Central memory CD4-positive, alpha-beta T cell (primary cell): Measurements from ENCODE around the gene LAMA3.
A peak's percentile ranks its signal among the peaks of the same experiment; 100 is the strongest.

Experiments used
- DNase-seq: peaks from one replicate; pipeline ENCODE4 v3.0.0; 2022

LAMA3 gene

GRCh38 chr18:23855721-23856120, 166.5 kb downstream of the LAMA3 start:
- no peak for DNase-seq

DNA sequence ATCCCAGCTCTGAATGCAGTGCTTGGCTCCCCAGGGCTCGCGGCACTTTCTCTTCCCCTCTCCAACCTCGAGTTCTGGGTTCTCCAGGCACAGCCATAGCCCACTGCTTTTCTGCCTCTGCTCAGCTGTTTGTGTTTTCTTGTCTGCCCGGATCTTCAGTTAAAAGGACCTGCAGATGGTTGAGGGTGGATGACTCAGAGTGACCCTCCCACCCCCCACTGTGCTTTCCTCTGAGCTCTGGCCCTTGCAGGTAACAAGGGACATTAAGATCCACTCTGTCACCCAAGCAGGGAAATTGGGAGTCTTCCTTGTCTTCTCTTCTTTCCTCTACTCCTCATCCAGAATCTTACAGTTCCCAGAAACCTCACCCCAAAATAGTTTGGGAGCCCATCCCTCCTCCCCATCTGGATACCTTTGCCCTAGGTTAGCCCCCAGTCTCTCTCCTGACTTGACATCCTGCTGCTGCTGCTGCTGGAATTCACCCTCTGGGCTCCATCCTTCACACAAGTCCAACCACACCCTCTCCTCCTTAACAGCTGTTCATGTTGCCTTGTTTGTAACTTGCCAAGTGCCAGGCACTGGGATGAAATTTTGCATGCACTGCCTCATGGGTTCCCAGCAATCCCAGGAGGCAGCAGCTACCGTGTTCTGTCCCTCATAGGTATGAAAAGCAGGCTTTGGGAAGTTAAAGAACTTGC, 167.4 kb downstream of the LAMA3 start:
- DNase-seq = no peak

GRCh38 chr18:23857164-23857552, 167.9 kb downstream of the LAMA3 start:
- DNase-seq = no peak

DNA sequence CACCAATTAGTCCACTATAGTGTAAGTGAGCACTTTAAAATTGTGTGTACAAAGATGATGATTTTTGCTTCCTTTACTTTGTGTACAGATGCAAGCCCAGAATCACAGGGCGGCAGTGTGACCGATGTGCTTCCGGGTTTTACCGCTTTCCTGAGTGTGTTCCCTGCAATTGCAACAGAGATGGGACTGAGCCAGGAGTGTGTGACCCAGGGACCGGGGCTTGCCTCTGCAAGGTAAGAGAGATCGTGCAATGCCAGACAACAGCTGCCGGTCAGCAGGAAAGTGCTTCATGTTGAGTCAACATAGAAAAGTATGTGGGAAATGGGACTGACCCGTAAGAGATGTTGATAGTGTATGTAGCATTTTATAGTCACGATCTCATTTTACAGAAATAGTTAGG, 168.5 kb downstream of the LAMA3 start:
- DNase-seq = no peak

GRCh38 chr18:23859466-23860336, 170.4 kb downstream of the LAMA3 start:
- DNase-seq = no peak

GRCh38 chr18:23861326-23861725, 172.1 kb downstream of the LAMA3 start:
- DNase-seq = no peak

- DNase-seq = no peak
Observed at GRCh38 chr18:23861805-23862470, 172.7 kb downstream of the LAMA3 start.

DNA sequence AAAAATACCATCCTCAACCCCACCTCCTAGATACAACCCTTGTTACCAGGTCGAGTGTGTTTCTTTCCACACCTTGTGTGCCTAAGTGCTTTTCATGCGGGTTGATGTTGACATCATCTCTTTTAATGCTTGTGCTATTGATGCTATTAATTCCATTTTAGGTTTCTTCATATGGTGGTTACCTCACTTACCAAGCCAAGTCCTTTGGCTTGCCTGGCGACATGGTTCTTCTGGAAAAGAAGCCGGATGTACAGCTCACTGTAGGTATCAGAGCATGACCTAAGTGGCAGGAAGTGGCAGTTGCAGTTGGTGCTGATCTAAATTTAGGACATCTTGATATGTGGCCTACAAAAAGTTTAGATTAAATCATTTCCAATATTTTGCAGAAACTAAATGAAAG, 175.4 kb downstream of the LAMA3 start:
- peak; percentile 52 for DNase-seq

DNA sequence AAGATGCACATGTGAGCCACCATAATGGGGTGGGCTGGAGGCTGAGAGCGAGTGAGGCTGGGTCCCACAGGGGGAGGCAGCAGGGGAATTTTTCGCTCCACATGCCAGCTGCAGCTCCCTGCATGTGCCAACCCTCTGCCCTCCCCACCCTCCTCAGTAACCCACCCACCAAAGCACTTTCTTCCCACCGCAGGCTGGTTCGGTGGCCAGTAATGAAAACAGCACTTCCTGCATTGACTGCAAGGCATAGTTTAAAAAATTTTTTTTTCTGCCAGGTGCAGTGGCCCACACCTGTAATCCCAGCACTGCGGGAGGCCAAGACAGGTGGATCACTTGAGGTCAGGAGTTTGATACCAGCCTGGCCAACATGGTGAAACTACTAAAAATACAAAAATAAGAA, 177.8 kb downstream of the LAMA3 start:
- no peak for DNase-seq

- no peak for DNase-seq
Observed at GRCh38 chr18:23868136-23868785, 179.0 kb downstream of the LAMA3 start.

GRCh38 chr18:23870676-23871380, 181.6 kb downstream of the LAMA3 start:
- DNase-seq = no peak

DNA sequence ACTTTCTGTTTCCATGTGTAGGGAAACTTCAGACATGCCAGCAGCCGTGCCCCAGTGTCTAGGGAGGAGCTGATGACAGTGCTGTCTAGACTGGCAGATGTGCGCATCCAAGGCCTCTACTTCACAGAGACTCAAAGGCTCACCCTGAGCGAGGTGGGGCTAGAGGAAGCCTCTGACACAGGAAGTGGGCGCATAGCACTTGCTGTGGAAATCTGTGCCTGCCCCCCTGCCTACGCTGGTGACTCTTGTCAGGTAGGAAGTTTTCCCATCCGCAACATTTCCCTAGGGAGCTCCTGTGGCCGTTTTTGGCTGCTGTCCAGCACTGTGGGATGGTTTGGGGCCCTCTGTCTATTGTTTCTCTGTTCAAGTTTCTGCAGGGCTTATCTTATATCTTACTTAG, 182.2 kb downstream of the LAMA3 start:
- DNase-seq = peak; percentile 80

GRCh38 chr18:23872701-23873550, 183.7 kb downstream of the LAMA3 start:
- peak; percentile 39 for DNase-seq

DNA sequence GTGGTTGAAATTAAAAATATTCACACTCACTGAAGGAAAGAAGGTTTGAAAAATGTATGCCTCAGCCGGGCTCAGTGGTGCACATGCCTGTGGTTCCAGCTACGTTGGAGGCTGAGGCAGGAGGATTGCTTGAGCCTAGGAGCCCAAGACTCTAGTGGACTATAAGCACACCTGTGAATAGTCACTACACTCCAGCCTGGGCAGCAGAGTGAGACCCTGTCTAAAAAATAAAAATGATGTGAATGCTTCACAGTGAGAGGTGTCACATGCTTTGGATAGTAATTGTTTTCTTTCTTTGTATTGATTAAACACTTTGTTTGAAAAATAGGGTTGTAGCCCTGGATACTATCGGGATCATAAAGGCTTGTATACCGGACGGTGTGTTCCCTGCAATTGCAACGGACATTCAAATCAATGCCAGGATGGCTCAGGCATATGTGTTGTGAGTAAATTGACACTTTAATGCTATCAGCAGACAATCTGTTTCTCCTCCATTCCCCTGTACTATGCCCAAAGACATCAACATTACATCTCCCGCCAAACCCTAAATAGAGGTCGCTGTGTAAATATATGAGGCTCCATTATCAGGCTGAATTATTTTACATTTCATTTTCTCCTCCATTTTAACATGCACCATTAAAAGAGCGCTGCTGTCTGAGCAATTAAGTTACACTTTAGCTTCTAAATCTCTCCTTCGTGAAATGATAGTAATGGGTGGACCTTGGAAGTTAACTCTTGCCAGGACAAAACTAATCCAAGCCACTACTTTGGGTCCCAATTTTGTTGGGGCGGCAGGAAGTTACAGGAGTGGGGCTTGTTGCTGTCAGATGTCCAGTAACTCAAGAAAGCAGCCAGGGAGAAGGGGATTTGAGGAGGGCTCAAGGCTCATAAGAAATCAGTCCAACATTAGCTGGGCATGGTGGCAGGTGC, 187.0 kb downstream of the LAMA3 start:
- no peak for DNase-seq

- no peak for DNase-seq
Observed at GRCh38 chr18:23876921-23877320, 187.7 kb downstream of the LAMA3 start.

DNA sequence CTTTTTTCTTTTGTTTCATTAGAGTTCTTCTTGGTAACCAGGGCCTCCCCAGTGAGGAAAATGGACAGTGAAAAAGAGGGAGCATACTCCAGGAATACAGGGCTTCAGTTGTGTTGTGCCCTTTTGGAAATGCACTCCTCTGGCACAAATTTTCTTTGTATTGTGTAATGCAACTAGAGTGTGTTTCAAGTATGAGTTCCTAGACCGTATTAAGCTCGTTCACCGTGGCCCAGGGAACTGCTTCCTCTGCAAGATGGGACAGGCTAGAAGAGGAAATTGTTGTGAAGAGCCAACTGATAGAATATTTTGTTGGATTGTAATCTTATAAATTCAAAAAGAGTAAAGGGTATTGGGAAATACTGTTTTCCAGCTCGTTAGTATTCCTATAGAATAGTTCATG, 188.1 kb downstream of the LAMA3 start:
- DNase-seq = no peak

GRCh38 chr18:23878336-23878900, 189.2 kb downstream of the LAMA3 start:
- DNase-seq = no peak

- no peak for DNase-seq
Observed at GRCh38 chr18:23879126-23879525, 189.9 kb downstream of the LAMA3 start.

DNA sequence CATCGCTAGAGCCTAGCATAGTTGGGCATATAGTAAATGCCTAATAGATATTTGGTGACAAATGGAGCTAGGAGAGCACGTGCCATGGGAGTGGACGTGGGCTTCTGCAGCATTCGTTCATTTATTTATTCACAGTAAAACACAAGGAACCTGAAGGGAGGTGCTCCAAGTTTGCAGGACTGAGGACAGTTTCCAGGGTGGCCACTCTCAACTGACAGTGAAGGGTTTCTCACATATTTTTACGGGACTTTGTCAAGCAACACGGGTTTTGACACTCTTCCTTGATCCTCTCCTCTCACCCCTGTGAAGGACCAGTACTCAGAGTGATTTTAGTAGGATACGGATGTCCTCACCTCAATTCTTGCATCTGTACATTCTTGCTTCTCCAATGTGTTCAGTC, 190.3 kb downstream of the LAMA3 start:
- no peak for DNase-seq

DNA sequence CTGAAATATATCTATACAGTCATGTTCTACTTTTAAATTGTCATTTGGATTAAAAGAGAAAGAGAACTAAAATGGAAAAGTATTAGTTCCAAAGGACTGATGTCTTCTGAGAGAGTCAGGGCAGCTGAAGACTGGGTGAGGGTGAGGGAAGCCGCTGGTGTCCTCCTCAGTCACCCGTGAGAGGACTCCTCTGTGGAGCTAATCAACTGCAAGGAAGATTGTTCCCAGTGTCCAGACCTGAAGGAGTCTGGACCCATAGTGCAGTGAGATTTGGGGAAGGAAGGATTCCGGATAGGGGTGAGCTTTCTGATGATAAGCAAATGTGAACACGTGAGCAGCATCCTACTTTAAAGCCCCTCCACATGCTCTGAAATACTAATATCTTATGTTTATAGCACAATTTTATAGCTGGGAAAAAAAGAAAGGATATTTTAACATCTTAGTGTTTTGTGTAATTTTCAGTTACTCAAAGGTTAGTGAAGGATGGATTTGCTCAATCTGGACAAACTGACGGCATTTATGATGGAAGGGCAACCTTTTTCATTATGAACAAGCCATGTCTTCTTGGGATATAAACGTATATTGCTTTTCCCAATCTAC, 190.8 kb downstream of the LAMA3 start:
- DNase-seq = no peak
